Cerebellar cortex (tissue), 1 donor: Measurements from ENCODE around the gene ZC3HAV1.
"Not testable (repeated sequence)": the region's sequence is repeated elsewhere in the genome, so short reads cannot be mapped to it uniquely, and the experiment has no call there.

Experiments used
- DNase-seq: peaks from one replicate; pipeline ENCODE4 v3.0.0-alpha.2; 2015; ENCODE audit warnings: low spot score

Gene ZC3HAV1

DNA sequence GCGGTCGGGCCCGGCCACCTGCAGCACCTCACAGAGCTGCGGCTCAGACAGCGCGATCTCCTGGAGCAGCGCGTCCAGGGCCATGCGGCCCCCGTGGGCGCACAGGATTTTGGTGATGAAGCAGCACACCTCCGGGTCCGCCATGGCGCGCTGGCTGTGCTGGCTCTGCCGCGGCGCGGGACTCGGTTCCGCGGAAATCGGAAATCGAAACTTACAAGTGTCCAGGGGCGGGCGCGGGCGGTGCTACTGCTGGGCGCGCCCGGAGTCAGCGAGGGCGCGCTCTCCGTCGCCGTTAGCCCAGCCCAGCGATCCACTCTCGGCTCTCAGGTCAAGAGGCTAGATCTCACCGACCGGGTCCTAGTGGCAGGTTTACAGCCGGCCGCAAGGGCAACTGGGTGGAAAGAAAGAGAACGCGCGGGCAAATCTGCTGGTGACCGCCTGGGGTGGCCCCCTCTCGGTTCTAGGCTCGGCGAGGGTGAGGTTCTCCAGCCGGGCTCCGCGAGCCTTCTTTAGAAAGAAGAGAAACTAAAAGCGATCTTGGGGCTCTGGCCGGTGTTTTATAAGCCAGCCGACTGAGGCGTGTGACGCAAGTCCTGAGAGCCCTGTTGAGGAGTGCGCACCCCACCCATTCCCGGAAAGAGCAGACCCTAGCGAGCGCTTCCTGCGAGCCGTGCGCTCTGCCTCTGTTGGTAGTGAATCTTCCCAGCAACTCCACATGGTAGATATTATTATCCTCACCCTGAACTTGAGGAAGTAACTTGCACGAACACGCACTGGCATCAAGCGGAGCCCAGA lies at the start of gene ZC3HAV1:
Gene ZC3HAV1, minus strand, starts transcription at position 533 of the 795 bp plus-strand sequence. Its CDS starts 389 bp downstream, at position 144.
- DNase-seq = peak; percentile 27

- no peak for DNase-seq
Measured at GRCh38 chr7:139153832-139154231, 44.3 kb upstream of the ZC3HAV1 start.

DNA sequence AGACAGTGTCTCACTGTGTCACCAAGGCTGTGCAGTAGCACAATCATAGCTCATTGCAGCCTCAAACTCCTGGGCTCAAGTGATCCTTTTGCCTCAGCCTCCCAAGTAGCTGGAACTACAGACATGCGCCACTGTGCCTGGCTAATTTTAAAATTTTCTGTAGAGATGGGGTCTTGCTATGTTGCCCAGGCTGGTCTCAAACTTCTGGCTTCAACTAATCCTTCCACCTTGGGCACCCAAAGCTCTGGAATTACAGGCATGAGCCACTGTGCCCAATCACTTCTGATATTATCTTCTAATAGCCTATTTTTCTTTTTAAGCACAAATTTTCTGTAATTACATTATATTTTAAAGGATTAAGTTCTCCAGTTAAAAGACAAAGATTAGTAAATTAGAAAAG lies 42.6 kb upstream of the ZC3HAV1 start:
- DNase-seq = no peak

- DNase-seq = no peak
Measured at GRCh38 chr7:139139150-139139549, 29.6 kb upstream of the ZC3HAV1 start.

GRCh38 chr7:139133335-139134139 lies 24.0 kb upstream of the ZC3HAV1 start:
- DNase-seq = peak; percentile 91

- no peak for DNase-seq
Measured at GRCh38 chr7:139132887-139133286, 23.4 kb upstream of the ZC3HAV1 start.

GRCh38 chr7:139131601-139132041 lies 22.1 kb upstream of the ZC3HAV1 start:
- DNase-seq = no peak

GRCh38 chr7:139129814-139130213 lies 20.3 kb upstream of the ZC3HAV1 start:
- not testable (repeated sequence) for DNase-seq

DNA sequence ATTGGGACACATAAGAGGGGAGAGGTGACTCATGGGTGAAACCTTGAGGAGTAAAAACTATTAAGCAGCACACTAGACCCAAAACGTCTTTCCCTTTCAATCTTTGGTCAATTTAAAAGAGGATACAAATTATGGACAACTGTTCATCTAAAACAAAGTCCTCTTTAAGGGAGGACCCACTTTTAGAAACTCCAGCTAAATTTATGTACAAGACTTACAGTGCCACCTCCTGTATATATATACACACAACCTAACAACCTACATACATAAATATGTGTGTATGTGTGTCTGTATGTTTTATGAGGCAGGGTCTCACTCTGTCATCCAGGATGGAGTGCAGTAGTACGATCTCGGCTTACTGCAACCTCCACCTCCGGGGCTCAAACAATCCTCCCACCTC lies 18.1 kb upstream of the ZC3HAV1 start:
- no peak for DNase-seq

- no peak for DNase-seq
Measured at GRCh38 chr7:139125657-139126056, 16.1 kb upstream of the ZC3HAV1 start.

DNA sequence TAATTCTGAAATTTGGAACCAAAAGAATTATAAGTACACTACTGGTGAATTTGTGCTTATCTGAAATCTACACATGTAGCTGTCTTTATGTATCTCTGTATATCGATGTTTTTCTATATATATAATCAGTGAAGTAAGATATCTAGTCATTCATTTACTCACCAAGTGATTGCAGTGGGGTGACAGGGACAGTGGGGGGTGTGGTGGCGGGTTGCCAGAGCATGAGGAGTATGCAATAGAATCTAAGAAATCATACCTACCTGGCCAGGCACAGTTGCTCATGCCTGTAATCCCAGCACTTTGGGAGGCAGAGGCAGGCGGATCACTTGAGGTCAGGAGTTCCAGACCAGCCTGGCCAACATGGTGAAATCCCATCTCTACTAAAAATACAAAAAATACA lies 15.5 kb upstream of the ZC3HAV1 start:
- not testable (repeated sequence) for DNase-seq

- no peak for DNase-seq
Measured at GRCh38 chr7:139124084-139124914, 14.8 kb upstream of the ZC3HAV1 start.

DNA sequence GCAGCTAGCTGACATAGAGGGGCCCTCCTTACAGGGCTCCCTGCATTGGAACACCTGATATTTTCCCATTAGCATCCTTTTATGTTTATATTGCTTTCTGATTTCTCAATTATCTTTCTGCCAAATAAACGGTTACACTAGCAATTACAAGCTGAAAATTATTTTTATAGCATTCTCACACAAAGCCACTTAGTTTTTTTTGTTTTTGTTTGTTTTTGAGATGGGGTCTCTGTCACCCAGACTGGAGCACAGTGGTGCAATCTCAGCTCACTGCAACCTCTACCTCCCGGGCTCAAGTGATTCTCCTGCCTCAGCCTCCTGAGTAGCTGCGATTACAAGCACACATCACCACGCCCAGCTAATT lies 9.9 kb upstream of the ZC3HAV1 start:
- DNase-seq = no peak

DNA sequence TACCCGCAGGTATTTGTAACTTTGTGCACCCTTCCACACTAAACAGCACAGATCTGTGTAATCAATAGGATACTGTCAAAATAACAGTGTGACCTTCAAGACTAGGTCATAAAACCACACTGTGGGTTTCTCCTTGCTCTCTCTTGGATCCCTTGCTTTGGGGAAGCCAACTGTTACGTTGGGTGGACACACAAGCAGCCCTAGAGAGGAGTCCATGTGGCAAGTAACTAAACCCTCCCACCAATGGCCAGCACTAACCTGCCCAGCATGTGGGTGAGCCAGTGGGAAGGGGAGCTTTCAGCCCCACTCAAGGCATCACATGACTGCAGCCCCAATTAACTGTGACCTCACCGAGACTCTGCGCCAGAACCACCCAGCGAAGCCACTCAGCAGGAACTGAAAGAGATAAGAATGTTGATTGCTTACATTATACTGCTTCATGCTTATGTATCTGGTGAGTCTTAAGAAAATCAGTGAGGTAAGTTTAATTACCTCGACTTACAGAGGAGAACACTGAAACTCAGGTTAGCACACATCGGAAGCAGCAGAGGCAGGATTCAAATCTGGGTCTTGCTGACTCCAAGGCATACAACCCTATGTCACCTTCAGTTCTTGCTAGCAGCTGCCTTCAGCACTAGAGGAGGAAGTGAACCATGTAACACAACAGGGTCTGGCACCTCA lies 9.4 kb upstream of the ZC3HAV1 start:
- DNase-seq = no peak

- DNase-seq = no peak
Measured at GRCh38 chr7:139118234-139118804, 8.8 kb upstream of the ZC3HAV1 start.

DNA sequence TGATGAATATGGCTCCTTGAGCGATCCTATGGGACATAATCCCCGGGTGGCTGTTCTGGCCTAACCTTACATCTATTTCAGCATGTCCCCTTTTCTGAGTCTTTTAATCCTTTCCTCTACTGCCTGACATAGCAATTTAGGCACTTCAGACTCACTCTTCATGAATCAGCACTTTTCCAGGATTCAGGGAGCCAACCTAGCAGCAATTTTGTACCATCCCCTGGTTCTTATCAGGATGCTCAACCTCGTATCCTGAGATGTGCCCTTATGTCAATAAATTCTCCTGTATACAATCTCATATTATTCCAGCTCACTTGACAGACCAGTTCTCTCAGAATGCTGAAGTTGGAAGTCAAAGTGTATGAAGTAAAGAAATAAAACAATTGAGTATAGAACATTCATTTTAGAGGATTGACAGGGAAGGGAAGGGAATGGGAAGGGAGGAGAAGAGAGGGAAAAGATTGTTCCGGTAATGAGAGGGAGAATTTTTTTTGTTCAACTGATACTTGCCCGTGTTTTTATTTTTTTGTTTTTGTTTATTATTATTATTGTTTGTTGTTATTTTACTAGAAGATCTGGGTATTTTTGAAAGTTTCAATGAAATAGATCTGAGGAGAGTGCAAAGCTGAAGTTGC lies 8.2 kb upstream of the ZC3HAV1 start:
- DNase-seq = no peak

DNA sequence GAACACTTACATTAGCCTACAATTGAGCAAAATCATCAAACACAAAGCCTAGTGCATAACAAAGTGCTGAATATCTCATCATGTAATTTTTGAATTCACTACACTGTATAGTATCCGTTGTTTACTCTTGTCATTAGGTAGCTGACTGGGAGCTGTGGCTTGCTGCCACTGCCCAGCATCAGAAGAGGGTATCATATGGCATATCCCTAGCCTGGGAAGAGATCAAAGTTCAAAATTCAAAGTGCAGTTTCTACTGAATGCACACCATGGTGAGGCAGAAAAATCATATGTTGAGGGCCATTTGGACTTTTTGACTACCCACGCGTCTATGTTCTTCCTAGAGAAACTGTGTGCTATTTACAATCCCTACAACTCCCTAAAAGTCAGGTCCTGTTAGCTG lies 7.5 kb upstream of the ZC3HAV1 start:
- DNase-seq = no peak

- DNase-seq = no peak
Measured at GRCh38 chr7:139115104-139115503, 5.6 kb upstream of the ZC3HAV1 start.

DNA sequence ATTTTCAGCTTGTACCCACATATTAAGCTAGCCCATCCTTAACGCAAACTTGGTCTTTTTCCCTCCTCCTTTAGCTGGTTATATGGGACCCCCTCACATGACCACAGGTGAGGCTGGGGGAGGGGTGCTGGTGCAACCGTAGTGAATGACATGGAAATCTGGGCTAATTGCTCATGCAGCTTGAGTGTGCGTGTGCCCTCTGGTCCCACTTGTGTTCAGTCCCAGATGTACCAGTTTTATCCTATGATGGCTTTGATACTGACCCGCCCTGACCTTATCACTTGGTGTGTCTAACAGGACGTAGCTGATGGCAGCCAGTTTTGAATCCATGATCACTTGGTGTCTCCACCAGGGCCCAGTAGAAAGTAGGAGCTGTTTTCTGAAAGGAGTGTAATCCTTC lies 5.1 kb upstream of the ZC3HAV1 start:
- DNase-seq = no peak

DNA sequence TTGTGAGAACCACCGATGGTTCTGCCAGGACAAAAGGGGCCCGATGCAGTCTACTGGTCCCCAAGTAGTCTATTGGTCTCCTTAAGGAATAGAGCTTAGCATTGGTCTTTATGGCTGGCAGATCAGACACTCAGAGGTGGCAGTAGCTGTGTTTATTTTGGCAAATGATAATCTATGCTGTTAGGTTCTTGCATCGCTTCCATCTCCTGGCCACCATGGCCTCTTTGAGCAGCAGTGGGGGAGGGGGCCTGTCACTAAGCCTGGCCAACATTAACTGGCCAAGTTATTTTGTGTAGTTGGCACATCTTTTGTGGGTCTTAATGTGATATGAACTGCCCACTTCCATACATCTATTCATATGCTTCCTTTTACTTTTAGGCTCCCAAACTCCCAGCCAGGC lies 4.5 kb upstream of the ZC3HAV1 start:
- DNase-seq = no peak

DNA sequence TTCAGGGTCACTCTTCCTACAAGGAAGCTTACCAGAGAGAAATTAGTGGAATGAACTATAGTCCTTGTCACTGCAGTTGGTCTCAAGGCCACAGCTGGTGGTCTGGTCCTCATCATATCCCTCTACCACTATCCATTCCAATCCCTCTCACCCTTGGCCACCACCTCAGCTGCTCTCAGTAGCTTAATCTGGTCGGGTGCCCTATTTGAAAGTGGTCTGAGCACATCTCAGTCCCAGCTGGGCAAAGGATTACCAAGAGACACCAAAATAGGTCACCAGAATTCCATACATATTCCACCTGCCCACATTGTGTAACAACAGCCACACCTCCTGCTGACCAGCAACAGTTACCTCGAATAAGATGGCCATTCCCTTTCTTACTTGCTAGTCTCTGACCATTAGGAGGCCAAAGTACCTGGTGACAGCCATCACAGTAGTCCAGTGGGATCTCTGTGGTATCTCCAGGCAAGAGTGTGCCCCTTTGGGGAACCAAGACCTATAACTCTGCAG lies 3.3 kb upstream of the ZC3HAV1 start:
- DNase-seq = no peak
